ENCODE data around the gene KRT78.

GRCh38 chr12:52837413-52837741 lies 11.4 kb downstream of the KRT78 start:
- TF ChIP-seq EZH2 (IDR thresholded peaks at IDR 0.05; ENCODE audit: borderline replicate concordance, insufficient read depth, low read depth, low read length, poor library complexity, severe bottlenecking) (no peak), CTCF (IDR thresholded peaks at IDR 0.05) (no peak)
